Thymus (tissue), 11 donors: ENCODE data around the gene NPTX1. TPM values are rescaled to one million over a fixed set of nuclear protein-coding genes. Genes with fewer than 3 reads are reported as not detected.

Experiments
- DNase-seq, 9 donors: peaks; one replicate each; pipeline ENCODE4 v3.0.0-alpha.2; 2013; ENCODE audit warnings: low spot score in 9 of 9, low read depth in 6 of 9, missing footprints in 1 of 9
- H3K27ac ChIP-seq, 2 donors: one replicate each; pipeline ENCODE4 v1.5.1; 2013; ENCODE audit warnings: control low read depth in 1 of 2, low read depth in 1 of 2, low read length in 1 of 2, mild to moderate bottlenecking in 1 of 2, moderate library complexity in 1 of 2
- H3K27me3 ChIP-seq, 2 donors: one replicate each; pipeline ENCODE4 v1.5.1; 2013; ENCODE audit warnings: low read length in 1 of 2; ENCODE audit not compliant: control insufficient read depth in 2 of 2, insufficient read depth in 1 of 2
- H3K36me3 ChIP-seq, 2 donors: one replicate each; pipeline ENCODE4 v1.5.1; 2013; ENCODE audit warnings: low read length in 1 of 2, mild to moderate bottlenecking in 1 of 2, moderate library complexity in 1 of 2; ENCODE audit not compliant: control insufficient read depth in 2 of 2, insufficient read depth in 2 of 2
- H3K4me1 ChIP-seq, 2 donors: one replicate each; pipeline ENCODE4 v1.5.1; 2013; ENCODE audit warnings: low read length in 2 of 2; ENCODE audit not compliant: control insufficient read depth in 2 of 2, insufficient read depth in 2 of 2
- H3K4me3 ChIP-seq, 2 donors: one replicate each; pipeline ENCODE4 v1.5.1; 2013; ENCODE audit warnings: low read length in 2 of 2, control low read depth in 1 of 2, mild to moderate bottlenecking in 1 of 2
- H3K9me3 ChIP-seq, 2 donors: one replicate each; pipeline ENCODE4 v1.5.1; 2013; ENCODE audit warnings: low read length in 1 of 2, mild to moderate bottlenecking in 1 of 2; ENCODE audit not compliant: control insufficient read depth in 2 of 2, insufficient read depth in 1 of 2
- WGBS: extraction: QIAGEN DNeasy Blood & Tissue Kit; methylation state at CpG from one replicate; pipeline ENCODE4 v1.1.7; 2013; 5-methylcytosine and 5-hydroxymethylcytosine counted together
- polyA plus RNA-seq: library from polyadenylated mRNA; stranded (reverse); fragments of 200-250 nt; gene quantifications from one replicate; pipeline ENCODE4 v1.2.3, GENCODE V29; 2013
- total RNA-seq: library from RNA; stranded (reverse); fragments of 120-200 nt; gene quantifications from one replicate; pipeline ENCODE4 v1.2.4, GENCODE V29; 2013
- donor health status: healthy.

Gene NPTX1
- total and polyA plus RNA-seq, 2 donors, result 1.0 to 8.3 TPM

DNA sequence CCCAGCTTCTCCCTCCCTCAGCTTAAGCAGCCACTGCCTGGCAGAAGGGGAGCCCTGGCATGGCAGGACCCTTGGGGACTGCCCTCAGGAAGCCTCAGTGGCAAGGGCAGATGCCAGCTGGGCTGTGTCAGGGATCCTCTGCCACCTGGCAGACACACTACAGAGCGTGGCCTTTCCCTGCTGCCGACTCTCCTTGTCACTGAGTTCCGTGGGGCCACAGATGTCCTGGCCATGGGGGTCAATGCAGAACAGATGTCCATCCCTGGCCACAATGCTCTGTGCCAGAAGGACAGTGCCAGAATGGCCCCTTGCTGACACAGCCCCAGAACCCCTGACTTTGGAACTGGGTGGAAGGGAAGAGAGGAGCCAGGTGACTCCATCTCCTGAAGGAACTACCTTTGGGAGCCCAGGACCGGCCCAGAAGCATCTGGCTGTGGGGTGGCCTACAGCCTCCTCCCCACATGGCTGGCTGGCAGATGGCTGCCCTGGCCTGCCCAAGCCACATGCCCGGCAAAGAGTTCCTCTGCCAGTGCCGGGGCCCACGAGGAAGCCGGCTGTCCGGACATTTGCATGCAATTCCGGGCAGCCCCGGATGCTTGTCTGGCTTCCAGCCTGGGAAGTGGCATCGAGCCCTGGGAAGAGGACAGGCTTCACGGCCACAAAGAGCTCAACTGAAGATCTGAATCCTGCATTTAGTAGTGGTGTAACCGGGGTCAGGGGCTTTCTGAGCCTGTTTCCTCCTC, 24.1 kb downstream of the NPTX1 start:
- Histone ChIP-seq H3K36me3 (no peaks in the 10 kb centered on the region), H3K27ac (no peak overlapping the region), H3K9me3 (peaks cover 0 to 3% of the 10 kb centered on the region in 2 donors), H3K4me1 (peaks cover 7 to 17% of the 10 kb centered on the region in 2 donors), H3K4me3 (no peak overlapping the region), H3K27me3 (peaks cover 0 to 47% of the 10 kb centered on the region in 2 donors)
- DNase-seq, result no peak
- WGBS, result 93% methylated on average over 14 of the region's 14 CpGs

DNA sequence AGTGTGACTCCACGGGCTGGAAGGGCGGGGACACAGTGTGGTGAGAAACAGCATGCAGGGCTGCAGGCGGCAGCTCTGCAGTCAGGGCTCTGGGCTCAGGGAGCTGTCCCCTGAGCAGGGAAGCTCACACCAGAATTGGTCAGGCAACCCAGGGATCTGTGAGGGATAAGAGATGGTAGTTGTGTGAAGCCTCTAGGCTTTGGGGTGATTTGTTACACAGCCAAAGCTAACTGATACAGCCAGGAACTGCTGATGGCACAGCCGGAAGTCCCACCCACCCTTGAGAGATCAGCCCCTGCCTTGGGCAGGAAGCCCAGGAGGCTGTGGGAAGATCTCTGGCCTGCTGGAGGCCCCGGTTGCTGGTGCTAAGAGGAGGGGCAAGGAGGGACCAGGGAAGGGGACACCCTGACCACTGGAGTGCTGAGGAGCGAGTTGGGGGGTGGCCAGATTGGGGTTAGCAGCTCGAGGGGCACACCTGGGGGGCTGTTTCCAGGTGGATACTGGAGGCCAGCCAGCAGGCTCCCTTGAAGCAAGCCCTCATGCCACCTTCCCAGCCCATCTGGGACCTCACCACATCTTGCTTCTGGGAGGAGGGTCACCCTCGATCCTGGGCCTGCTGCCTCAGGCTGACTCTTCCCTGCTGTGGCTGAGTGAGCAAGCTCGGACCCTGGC, 25.2 kb downstream of the NPTX1 start:
- Histone ChIP-seq H3K9me3 (peaks cover 0 to 3% of the 10 kb centered on the region in 2 donors), H3K27ac (no peak overlapping the region), H3K4me1 (peaks cover 5 to 17% of the 10 kb centered on the region in 2 donors), H3K36me3 (no peaks in the 10 kb centered on the region), H3K27me3 (peaks cover 0 to 46% of the 10 kb centered on the region in 2 donors), H3K4me3 (no peak overlapping the region)
- DNase-seq, result no peak
- 91% methylated on average over 9 of the region's 9 CpGs for WGBS

DNA sequence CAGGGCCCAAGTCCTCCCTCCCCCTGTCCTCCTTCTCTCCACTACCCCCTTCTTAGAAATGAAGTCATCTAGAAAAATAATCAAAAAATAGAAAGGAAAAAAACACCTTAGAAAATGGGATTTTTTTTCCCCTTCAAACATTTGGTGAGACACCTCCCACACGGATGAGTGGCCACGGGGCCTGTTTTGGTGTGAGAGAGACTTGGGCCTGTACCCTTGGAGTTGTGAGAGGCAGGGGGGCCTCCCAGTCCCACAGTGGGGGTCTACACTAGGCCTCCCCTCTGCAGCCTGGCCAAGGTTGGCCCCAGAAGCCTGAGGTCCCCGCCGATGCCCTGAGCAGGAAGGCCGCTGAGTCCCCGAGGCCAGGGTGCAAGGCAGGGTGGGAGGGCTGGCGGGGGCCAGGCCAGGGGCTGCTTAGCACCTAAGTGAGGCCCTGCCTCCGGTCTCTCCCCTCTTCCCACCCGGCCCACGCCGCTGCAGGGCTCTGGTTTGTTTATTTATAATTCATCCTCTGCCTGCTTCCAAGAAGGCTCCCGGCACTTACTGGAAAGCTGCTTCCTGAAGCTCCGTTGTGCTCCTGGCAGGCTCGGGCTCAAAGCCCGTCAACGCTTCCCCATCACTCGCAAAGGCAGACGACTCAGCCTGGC, 26.4 kb downstream of the NPTX1 start:
- H3K4me3 ChIP-seq, result no peak overlapping the region
- peaks cover 5 to 7% of the 10 kb centered on the region in 2 donors for H3K4me1 ChIP-seq
- H3K9me3 ChIP-seq, result peaks cover 0 to 3% of the 10 kb centered on the region in 2 donors
- peaks cover 0 to 49% of the 10 kb centered on the region in 2 donors for H3K27me3 ChIP-seq
- 85% methylated on average over 18 of the region's 18 CpGs for WGBS
- no peak overlapping the region for H3K27ac ChIP-seq
- DNase-seq, result no peak
- H3K36me3 ChIP-seq, result no peaks in the 10 kb centered on the region

DNA sequence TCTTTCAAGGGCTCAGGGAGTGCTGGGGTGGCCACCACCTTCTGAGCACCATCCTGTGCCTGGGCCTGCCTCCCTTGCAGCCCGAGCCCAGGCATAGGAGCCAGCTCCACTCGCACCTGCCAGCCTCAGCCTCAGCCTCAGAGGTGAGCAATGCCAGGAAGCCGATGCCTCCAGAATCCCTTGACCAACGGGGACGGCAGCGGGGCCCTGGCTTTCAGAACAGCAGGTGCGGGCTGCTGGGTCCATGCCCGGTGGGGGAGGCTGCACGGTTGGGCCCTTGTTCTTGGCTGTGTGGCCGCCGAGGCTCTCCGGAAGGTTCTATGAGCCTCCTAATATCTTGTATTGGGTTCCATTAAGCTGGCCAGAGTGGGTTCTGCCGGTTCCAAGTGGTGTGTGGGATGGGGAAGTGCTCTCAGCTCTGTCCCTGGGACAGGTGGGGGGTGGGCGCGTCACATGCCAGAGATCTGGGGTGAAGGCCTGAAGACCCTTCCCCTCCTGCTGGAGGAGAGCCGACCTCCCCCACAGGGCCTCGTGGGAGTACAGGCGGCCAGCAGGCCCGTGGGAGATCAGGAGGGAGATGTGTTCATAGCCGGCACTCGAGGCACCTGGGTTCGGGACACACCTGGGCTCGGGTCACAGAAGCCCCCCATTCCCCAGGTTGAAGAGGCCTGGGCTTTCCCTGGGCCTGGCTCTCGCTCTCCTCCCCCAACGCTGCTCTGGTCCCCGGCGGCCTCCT, 27.0 kb downstream of the NPTX1 start:
- 91% methylated on average over 27 of the region's 27 CpGs for WGBS
- Histone ChIP-seq H3K4me3 (no peak overlapping the region), H3K27me3 (peaks cover 0 to 54% of the 10 kb centered on the region in 2 donors), H3K36me3 (no peaks in the 10 kb centered on the region), H3K9me3 (peaks cover 0 to 3% of the 10 kb centered on the region in 2 donors), H3K4me1 (peaks cover 5 to 7% of the 10 kb centered on the region in 2 donors), H3K27ac (no peak overlapping the region)
- DNase-seq, result no peak

DNA sequence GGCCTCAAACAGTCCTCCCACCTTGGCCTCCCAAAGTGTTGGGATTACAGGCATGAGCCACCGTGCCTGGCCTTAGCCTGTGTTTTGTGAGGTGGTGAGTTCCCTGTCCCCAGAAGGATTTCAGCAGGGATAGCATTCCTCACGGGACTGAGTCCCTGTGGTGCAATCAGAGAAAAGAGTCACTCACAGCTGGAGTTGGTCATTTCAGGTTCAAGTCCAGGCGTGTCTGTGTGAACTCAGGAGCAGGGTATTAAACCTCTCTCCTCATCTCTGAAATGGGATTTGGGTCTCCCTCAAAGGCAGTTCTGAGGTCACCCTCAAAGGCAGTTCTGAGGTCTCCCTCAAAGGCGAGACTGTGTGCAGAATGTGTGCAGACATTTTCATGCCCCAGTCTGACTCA, 28.6 kb downstream of the NPTX1 start:
- peaks cover 0 to 69% of the 10 kb centered on the region in 2 donors for H3K27me3 ChIP-seq
- 92% methylated on average over 4 of the region's 4 CpGs for WGBS
- DNase-seq, result no peak
- H3K36me3 ChIP-seq, result no peaks in the 10 kb centered on the region
- no peak overlapping the region for H3K4me3 ChIP-seq
- H3K9me3 ChIP-seq, result no peaks in the 10 kb centered on the region
- H3K4me1 ChIP-seq, result no peaks in the 10 kb centered on the region
- no peak overlapping the region for H3K27ac ChIP-seq

DNA sequence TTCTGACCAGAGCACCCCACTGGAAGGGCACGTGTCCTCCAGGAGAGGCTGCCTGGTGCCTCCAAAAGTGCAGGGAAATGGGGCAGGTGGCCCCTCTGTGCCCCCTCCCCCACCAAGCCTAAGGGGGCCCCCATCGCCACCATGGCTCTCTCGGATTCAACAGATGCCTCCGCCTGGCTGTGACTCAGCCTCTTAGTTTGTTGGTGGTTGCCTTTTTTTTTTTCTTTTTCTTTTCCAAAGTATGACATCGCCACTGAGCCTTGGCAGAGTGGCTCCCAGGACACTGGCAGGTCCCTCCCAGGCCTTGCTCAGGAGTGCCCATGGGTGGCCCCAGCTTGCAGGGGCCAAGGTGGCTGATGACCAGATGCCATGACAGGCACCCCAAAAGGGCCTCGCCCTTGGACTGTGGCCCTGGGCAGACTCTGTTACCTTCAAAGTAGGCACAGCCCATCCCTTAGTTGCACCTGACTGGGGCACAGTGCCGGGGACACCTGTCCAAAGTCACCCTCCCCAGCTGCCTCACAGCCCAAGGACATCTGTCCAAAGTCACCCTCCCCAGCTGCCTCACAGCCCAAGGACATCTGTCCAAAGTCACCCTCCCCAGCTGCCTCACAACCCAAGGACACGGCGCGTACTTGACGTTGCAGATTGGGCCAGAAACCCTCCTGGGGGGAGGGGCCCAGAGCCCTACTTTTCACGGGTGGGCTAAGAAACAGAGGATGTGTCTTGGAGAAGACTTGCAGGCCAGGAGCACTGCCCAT, 29.6 kb downstream of the NPTX1 start:
- Histone ChIP-seq H3K4me1 (no peaks in the 10 kb centered on the region), H3K27ac (no peak overlapping the region), H3K27me3 (peaks cover 0 to 76% of the 10 kb centered on the region in 2 donors), H3K36me3 (no peaks in the 10 kb centered on the region), H3K4me3 (no peak overlapping the region), H3K9me3 (no peaks in the 10 kb centered on the region)
- WGBS, result 87% methylated on average over 12 of the region's 12 CpGs
- DNase-seq, result no peak

DNA sequence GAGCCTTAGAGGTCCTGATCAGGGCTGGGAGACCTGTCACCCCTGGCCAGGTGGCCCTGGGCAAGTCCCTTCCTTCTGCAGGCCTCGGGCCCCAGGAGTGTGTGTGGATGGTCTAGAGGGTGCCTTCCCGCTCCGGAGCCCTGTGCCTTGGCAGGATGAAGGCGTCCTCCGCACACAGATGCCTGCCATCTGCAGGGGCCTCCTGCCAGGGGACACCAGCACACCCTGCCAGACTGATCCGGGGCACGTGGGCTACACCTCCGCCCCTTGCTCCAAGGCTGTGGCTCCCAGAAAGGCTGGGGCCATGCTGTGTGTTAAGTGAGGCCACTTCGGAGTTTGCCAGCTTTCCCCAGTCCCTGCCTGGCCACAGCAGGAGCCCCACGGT, 30.7 kb downstream of the NPTX1 start:
- no peak for DNase-seq
- Histone ChIP-seq H3K4me1 (no peaks in the 10 kb centered on the region), H3K27me3 (peaks cover 0 to 81% of the 10 kb centered on the region in 2 donors), H3K36me3 (no peaks in the 10 kb centered on the region), H3K9me3 (no peaks in the 10 kb centered on the region), H3K27ac (no peak overlapping the region), H3K4me3 (no peak overlapping the region)
- WGBS, result 92% methylated on average over 10 of the region's 10 CpGs

DNA sequence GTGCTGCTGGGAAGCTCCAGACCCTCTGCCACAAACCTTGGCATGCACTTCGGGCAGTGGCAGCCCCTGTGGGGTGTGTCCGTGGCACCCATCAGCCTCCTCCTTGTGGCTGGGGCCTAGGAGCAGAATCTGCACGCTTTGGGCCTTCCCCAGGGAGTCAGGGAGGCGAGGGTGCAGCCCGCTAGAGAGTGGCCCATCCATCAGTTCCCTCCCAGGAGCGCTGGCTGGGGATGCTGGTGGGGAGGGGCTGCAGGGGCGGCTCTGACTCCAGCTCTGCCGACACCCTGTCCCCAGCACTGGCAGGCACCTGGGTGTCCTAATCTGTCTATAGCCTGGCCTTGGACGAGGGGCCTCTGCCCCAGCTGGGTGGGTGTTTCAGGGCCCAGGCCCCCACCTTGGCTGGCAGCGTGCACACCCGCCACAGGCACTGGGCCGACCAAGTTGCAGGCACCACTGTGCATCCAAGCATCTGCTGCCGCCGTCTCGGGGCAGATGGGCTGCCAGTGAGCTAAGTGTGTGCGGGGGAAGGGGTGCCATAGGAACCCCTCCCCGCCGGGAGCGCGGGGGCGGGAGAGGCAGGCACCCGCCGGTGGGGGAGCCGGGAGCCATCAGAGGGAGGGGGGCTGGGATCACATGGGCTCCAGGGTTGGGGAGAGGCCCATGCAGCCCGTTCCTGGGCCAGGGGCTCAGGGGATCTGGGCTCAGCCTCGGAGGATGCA, 31.2 kb downstream of the NPTX1 start:
- WGBS, result 83% methylated on average over 26 of the region's 26 CpGs
- Histone ChIP-seq H3K27ac (no peak overlapping the region), H3K36me3 (no peaks in the 10 kb centered on the region), H3K9me3 (no peaks in the 10 kb centered on the region), H3K4me1 (no peaks in the 10 kb centered on the region), H3K27me3 (peaks cover 0 to 76% of the 10 kb centered on the region in 2 donors), H3K4me3 (no peak overlapping the region)
- no peak for DNase-seq
